ENCODE results near the gene GRIN3B. TPM values are rescaled to one million over a fixed set of nuclear protein-coding genes. Genes with fewer than 3 reads are reported as not detected.
A peak's percentile ranks its signal among the peaks of the same experiment; 100 is the strongest.

GRIN3B gene
- total and polyA plus RNA-seq, 2 of the 8 experiments (the other 6 are each of a cell fraction or from before 2014, with no cell fraction given) = 0.45 to 1.0 TPM

- no peak overlapping the region for H3K14ac ChIP-seq (ENCODE audit: insufficient read length)
- no peak overlapping the region for H3K27ac ChIP-seq (ENCODE audit: low read depth, low read length)
- peaks cover 4% of the 10 kb centered on the region; the same call in 1 of the 2 replicates for H3K79me1 ChIP-seq (ENCODE audit: low read depth, low read length)
- no peak for FAIRE-seq
- ChIA-PET CTCF (ENCODE audit: partially characterized antibody) (interaction anchor here (0.8 to 2.7 kb wide), 4 partner anchors 9 to 22 kb away, joined by 4 to 18 read pairs (median 9); no protein-coding TSS in a partner anchor), POLR2A (ENCODE audit: partially characterized antibody) (interaction anchor here (1.0 kb wide), 1 partner anchor 24 kb away, joined by 4 read pairs; no protein-coding TSS in a partner anchor)
- H2BK15ac ChIP-seq (ENCODE audit: low read length) = no peak overlapping the region
- H3K4ac ChIP-seq (replicated peaks; ENCODE audit: insufficient read length, low read depth, low read length) = no peak overlapping the region
- no peak overlapping the region for H2AK5ac ChIP-seq (ENCODE audit: low read depth, low read length)
- H2AFZ ChIP-seq (ENCODE audit: low read length) = no peak overlapping the region
- no peaks in the 10 kb centered on the region for H3K27me3 ChIP-seq (replicated peaks in 1 of 4; ENCODE audit: control insufficient read depth in 3 of 4, extremely low read depth in 1 of 4, insufficient read depth in 3 of 4, low read length in 3 of 4)
- H4K5ac ChIP-seq (ENCODE audit: insufficient read length, low read depth, low read length) = no peak overlapping the region
- H3K79me2 ChIP-seq (ENCODE audit: control insufficient read depth in 1 of 2, insufficient read depth in 2 of 2, low read length in 2 of 2) = peaks cover 0 to 8% of the 10 kb centered on the region in 2 experiments; a peak in 1 of 4 replicates
- H2BK20ac ChIP-seq (ENCODE audit: low read length) = no peak overlapping the region
- H4K91ac ChIP-seq (replicated peaks; ENCODE audit: insufficient read length, low read length) = no peak overlapping the region
- no peak overlapping the region for H3K9ac ChIP-seq (replicated peaks in 1 of 4; ENCODE audit: extremely low read depth in 1 of 4, low read depth in 3 of 4, low read length in 3 of 4)
- WGBS, 2 experiments (ENCODE audit: extremely low coverage in 1 of 2, insufficient coverage in 1 of 2, insufficient read length in 1 of 2, insufficient replicate concordance in 2 of 2, low coverage in 1 of 2, low lambda C conversion rate in 2 of 2, missing lambda C conversion rate in 1 of 2) = 94% methylated on average over 8 of the region's 8 CpGs; no CpG with 5 or more reads in 1 of the 2 experiments
- no peak overlapping the region for H3K23ac ChIP-seq (ENCODE audit: insufficient read length)
- peaks cover 0 to 3% of the 10 kb centered on the region in 2 experiments for H4K20me1 ChIP-seq (replicated peaks in 1 of 2; ENCODE audit: control insufficient read depth in 1 of 2, insufficient read depth in 2 of 2, low read length in 2 of 2)
- peak overlapping the region; percentile 48 for H3K18ac ChIP-seq (ENCODE audit: extremely low read depth, low read length)
- peaks cover 5 to 22% (median 14%) of the 10 kb centered on the region in 4 experiments for H3K4me1 ChIP-seq (replicated peaks in 1 of 4; ENCODE audit: control insufficient read depth in 3 of 4, insufficient read depth in 4 of 4, low read length in 3 of 4)
- H4K8ac ChIP-seq (ENCODE audit: extremely low read depth, insufficient read depth, low read length) = peak overlapping the region; percentile 66
- H2BK120ac ChIP-seq (replicated peaks; ENCODE audit: low read depth, low read length) = no peak overlapping the region
- H3K56ac ChIP-seq (replicated peaks; ENCODE audit: insufficient read length, low read depth, low read length) = no peak overlapping the region
- H3K23me2 ChIP-seq (ENCODE audit: low read depth, low read length) = no peaks in the 10 kb centered on the region
- H2BK12ac ChIP-seq (ENCODE audit: low read depth, low read length) = 0 out of 2 replicates have a peak overlapping the region, but pooled peaks have one; percentile 27
- DNase-seq (ENCODE audit: low read depth in 1 of 2, low spot score in 2 of 2) = no peak
- H3K9me3 ChIP-seq (ENCODE audit: insufficient read depth in 2 of 2, low read depth in 1 of 2, low read length in 1 of 2) = peaks cover 0 to 3% of the 10 kb centered on the region in 2 experiments; a peak in 1 of 4 replicates
- no peak overlapping the region for H3K4me2 ChIP-seq (ENCODE audit: insufficient read depth in 1 of 2, low read depth in 2 of 2, low read length in 2 of 2)
- no peak overlapping the region for H2BK5ac ChIP-seq (ENCODE audit: low read depth, low read length)
- H3K4me3 ChIP-seq (ENCODE audit: extremely low read depth in 1 of 4, insufficient read depth in 2 of 4, low read depth in 3 of 4, low read length in 4 of 4) = no peak overlapping the region
- peaks cover 2 to 18% (median 11%) of the 10 kb centered on the region in 4 experiments for H3K36me3 ChIP-seq (ENCODE audit: control insufficient read depth in 2 of 4, insufficient read depth in 4 of 4, low read length in 3 of 4)
- TF ChIP-seq BCL11A (IDR thresholded peaks at IDR 0.05; ENCODE audit: low read depth in 2 of 2, low read length in 2 of 2) (no peak), RAD21 (IDR thresholded peaks at IDR 0.05 in 1 of 2, conservative IDR thresholded peaks at IDR 0.05 in 1 of 2; ENCODE audit: low read depth in 2 of 2, low read length in 2 of 2) (no peak), HDAC6 (IDR thresholded peaks at IDR 0.05; ENCODE audit: low read depth, low read length) (no peak), TCF12 (IDR thresholded peaks at IDR 0.05; ENCODE audit: low read depth, low read length) (no peak), MAFK (IDR thresholded peaks at IDR 0.05; ENCODE audit: low read depth, low read length) (no peak), SP4 (IDR thresholded peaks at IDR 0.05; ENCODE audit: low read length) (no peak), POLR2A (IDR thresholded peaks at IDR 0.05; ENCODE audit: control extremely low read depth in 1 of 2, low read depth in 2 of 2, low read length in 2 of 2) (no peak), EP300 (IDR thresholded peaks at IDR 0.05; ENCODE audit: borderline replicate concordance in 1 of 2, low read depth in 2 of 2, low read length in 2 of 2) (no peak), POLR2AphosphoS5 (IDR thresholded peaks at IDR 0.05; ENCODE audit: low read depth, low read length) (no peak), TAF7 (optimal IDR thresholded peaks at IDR 0.05; ENCODE audit: borderline replicate concordance, low read depth, low read length) (no peak), CREB1 (IDR thresholded peaks at IDR 0.05) (no peak), SIRT6 (IDR thresholded peaks at IDR 0.05; ENCODE audit: low read length) (no peak), TAF1 (IDR thresholded peaks at IDR 0.05; ENCODE audit: low read depth, low read length) (no peak), PHF8 (conservative IDR thresholded peaks at IDR 0.05; ENCODE audit: low read depth, low read length) (no peak), GABPA (IDR thresholded peaks at IDR 0.05; ENCODE audit: borderline replicate concordance, insufficient read depth, low read length) (no peak)
Observed at GRCh38 chr19:960601-960938, 39.6 kb upstream of the GRIN3B start.

Measured in H1 (cell line).